Measurements from ENCODE around the gene SCYL2.
"Not testable (repeated sequence)": the region's sequence is repeated elsewhere in the genome, so short reads cannot be mapped to it uniquely, and the experiment has no call there.

SCYL2 gene, protein sequence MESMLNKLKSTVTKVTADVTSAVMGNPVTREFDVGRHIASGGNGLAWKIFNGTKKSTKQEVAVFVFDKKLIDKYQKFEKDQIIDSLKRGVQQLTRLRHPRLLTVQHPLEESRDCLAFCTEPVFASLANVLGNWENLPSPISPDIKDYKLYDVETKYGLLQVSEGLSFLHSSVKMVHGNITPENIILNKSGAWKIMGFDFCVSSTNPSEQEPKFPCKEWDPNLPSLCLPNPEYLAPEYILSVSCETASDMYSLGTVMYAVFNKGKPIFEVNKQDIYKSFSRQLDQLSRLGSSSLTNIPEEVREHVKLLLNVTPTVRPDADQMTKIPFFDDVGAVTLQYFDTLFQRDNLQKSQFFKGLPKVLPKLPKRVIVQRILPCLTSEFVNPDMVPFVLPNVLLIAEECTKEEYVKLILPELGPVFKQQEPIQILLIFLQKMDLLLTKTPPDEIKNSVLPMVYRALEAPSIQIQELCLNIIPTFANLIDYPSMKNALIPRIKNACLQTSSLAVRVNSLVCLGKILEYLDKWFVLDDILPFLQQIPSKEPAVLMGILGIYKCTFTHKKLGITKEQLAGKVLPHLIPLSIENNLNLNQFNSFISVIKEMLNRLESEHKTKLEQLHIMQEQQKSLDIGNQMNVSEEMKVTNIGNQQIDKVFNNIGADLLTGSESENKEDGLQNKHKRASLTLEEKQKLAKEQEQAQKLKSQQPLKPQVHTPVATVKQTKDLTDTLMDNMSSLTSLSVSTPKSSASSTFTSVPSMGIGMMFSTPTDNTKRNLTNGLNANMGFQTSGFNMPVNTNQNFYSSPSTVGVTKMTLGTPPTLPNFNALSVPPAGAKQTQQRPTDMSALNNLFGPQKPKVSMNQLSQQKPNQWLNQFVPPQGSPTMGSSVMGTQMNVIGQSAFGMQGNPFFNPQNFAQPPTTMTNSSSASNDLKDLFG

GRCh38 chr12:100266835-100267602 is at the start of gene SCYL2, which contains the start of gene DEPDC4:
Gene SCYL2 (plus strand): TSS chr12:100267177. CDS start chr12:100282971, 15,794 bp downstream.
Gene DEPDC4 (minus strand): TSS chr12:100267079. CDS start chr12:100267076, 3 bp downstream.
- FAIRE-seq: peak; percentile 80

DNA sequence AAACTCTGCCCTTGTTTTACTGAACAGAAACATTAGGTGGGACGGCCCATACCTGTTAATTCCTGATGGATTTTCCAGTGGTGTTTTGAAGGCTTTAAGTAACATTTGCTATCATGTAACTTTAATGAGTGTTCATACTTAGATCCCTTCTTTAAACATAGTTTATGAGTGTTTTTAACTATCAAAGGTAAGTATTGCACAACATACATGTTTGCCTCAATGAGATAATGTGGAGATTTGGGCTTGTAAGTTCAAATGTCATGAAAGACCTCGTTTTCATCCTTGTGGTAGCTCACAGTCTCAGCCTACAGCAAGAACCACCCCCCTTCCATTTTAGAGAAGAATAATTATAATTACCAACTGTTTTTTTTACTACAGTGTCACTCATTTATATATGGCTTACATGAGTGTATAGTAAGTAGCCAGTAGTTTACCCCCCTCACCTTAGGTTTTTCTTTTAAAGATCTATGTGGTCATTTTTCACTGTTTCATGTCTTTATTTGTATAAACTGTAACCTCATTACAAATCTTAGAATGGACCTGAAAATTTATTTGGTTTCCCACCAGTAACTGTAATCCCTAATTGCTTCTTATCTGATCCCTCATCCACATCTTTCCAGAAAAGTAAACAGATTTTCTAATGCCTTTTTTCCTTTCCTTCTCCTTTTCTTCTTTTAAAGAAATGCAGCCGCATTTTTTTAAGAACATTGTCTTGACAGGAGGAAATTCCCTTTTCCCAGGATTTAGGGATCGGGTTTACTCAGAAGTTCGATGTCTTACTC is 47.5 kb upstream of the SCYL2 start:
- no peak for FAIRE-seq

GRCh38 chr12:100221523-100221922 is 45.5 kb upstream of the SCYL2 start:
- FAIRE-seq: no peak

DNA sequence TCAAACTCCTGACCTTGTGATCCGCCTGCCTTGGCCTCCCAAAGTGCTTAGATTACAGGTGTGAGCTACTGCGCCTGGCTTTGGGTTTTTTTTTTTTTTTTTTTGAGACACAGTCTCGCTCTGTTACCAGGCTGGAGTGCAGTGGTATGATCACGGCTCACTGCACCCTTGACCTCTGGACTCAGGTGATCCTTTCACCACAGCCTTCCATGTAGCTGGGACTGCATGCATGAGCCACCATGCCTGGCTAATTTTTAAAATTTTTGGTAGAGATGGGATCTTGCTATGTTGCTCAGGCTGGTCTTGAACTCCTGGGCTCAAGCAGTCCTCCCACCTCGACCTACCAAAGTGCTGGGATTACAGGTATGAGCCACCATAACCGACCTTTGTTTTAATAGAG is 44.8 kb upstream of the SCYL2 start:
- not testable (repeated sequence) for FAIRE-seq

- no peak for FAIRE-seq
Measured at GRCh38 chr12:100225491-100225890, 41.5 kb upstream of the SCYL2 start.

DNA sequence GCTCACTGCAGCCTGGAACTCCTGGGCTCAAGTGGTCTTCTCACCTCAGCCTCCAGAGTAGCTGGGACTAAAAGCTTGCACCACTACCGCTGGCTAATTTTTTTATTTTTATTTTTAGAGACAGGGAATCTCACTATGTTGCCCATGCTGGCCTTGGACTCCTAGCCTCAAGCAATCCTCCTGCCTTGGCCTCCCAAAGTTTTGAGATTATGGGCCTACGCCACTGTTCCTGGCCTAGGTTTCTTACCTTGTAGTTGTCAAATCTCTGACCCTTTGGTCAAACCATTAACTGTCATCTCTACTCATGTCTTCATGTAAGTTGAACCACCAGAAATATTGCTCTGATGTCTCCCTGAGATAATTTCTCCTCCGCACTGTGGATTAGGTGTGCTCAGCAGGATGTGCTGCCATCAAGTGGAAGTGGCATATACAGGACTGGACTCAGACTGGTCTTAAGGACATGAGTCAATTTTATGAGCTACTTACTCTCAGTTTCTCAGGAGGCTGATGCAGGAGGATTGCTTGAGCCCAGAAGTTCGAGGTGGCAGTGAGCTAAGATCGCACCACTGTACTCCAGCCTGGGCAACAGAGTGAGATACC is 37.8 kb upstream of the SCYL2 start:
- no peak for FAIRE-seq

DNA sequence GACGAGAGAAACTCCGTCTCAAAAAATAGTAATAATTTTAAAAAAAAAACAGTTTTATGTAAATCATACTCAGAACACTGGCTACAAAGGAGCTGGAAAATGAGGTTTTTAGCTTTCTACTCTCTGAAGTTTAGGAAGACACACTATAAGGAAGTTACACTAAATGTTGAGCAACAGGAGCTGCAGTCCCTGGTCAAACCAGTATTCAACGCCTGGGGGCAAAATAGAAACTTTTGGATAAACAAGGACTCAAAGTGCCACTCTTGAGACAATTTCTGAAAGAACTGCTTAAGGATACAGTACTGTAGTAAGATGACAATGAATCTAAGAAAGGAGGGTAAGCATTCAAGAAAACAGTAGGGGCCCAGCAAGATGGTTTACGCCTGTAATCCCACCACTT is 37.1 kb upstream of the SCYL2 start:
- no peak for FAIRE-seq

DNA sequence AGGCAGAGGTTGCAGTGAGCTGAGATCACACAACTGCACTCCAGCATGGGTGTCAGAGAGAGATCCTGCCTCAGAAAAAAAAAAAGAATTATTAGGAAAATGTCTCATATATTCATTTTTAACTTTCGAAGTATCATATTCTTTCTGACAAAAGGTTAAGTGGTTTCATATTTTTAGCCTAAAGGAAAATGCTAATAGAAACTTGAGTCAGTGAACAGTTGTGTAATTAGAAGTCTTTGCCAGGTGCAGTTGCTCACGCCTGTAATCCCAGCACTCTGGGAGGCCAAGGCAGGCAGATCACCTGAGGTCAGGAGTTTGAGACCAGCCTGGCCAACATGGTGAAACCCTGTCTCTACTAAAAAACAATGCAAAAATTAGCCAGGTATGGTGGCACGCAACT is 35.1 kb upstream of the SCYL2 start:
- FAIRE-seq: not testable (repeated sequence)

GRCh38 chr12:100234166-100234565 is 32.8 kb upstream of the SCYL2 start:
- no peak for FAIRE-seq

DNA sequence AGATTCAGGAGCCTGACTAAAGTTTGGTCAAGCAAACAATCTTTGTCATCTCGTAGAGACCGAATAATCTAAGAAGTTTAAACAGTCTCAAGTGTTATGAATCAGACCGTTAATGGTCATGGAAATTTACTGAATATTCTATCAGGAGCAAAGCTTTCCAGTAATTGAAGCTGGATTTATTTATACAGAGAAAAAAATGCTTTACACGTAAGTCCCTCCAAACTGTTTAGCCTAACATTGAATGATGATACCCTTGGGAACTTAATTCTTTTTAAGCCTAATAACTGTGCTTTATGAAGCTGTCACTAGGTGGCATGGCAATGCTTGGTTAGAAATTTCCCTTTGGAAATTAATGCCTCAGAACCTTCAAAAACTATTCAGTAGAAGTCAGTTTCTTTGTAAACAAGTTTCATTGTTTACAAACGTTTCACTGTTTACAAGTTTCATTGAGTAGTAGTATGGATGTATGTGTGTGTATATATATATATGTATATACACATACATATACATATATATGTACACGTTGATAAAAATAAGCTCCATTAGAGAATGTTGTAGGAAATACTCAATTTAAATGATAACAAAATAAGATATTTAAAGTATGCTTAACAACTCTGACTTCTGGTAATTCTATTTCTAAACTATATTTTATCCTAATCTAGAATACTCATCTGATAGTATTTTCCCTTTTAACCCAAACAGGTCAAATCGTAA is 32.2 kb upstream of the SCYL2 start:
- FAIRE-seq: peak; percentile 79

- FAIRE-seq: no peak
Measured at GRCh38 chr12:100238801-100239200, 28.2 kb upstream of the SCYL2 start.

DNA sequence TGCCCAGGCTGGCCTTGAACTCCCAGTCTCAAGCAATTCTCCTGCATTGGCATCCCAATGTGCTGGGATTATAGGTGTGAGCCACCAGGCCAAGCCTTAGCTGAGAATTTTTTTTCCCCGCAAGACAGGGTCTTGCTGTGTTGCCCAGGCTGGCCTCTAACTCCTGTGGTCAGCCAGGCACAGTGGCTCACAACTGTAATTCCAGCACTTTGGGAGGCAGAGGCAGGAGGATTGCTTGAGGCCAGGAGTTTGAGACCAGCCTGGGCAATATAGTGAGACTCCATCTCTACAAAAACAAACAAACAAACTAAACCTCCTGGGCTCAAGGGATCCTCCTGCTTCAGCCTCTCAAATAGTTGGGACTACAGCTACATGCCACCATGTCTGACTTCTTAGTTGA is 27.4 kb upstream of the SCYL2 start:
- FAIRE-seq: no peak

GRCh38 chr12:100243137-100243536 is 23.8 kb upstream of the SCYL2 start:
- FAIRE-seq: no peak

GRCh38 chr12:100247765-100248164 is 19.2 kb upstream of the SCYL2 start:
- FAIRE-seq: no peak

GRCh38 chr12:100248886-100249285 is 18.1 kb upstream of the SCYL2 start:
- no peak for FAIRE-seq

DNA sequence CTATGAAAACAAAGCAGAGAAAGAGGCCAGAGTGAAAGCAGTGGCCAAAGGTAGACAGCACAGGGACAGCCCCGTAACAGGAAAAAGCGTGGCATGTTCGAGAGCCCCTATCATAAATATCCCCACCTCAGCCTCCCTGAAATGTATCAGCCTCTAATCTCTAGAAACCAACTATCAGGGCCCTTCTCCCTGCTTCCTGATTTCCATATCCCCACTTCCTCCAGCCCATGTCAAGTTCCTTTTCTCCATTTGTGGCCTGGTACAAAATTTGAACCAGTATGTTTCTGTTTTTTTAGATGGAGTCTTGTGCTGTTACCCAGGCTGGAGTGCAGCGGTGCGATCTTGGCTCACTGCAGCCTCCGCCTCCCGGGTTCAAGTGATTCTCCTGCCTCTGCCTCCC is 17.0 kb upstream of the SCYL2 start:
- no peak for FAIRE-seq

GRCh38 chr12:100251917-100252316 is 15.1 kb upstream of the SCYL2 start:
- FAIRE-seq: no peak

- FAIRE-seq: no peak
Measured at GRCh38 chr12:100253437-100253836, 13.5 kb upstream of the SCYL2 start.

DNA sequence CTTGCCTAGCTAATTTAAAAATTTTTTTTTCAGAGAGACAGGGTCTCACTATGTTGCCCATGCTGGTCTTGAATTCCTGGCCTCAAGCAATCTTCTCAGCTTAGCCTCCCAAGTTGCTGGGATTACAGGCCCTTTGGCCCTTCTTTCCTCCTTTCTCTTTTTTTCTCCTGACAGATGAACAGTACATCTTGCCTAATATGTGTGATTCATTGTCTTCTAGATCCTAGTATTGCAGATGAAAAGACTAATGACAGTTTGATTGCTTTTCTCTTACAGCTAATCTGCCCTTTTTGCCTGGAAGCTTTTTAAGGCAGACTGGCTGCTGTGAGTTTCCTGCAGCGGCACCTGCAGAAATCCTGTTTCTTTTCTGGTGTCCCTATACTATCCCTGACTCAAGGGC is 12.1 kb upstream of the SCYL2 start:
- no peak for FAIRE-seq

DNA sequence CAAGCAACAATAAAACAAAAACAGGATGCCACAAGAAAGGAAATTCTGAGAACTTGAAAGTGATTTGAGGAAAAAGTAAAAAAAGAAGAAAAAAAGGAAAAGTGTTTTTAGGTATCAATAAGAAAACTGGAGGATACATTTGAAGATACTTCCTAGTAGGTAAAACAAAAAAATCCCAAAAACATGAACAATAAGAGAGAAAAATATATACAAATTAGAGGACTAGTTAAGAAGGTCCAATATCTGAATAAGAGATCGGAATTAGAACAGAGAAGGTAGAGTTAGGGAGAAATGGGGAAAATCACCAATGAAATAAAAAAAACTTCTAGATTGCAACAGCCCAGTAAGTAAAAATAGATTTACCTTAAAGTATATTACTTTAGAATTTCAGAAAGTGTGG is 8.8 kb upstream of the SCYL2 start:
- FAIRE-seq: no peak

DNA sequence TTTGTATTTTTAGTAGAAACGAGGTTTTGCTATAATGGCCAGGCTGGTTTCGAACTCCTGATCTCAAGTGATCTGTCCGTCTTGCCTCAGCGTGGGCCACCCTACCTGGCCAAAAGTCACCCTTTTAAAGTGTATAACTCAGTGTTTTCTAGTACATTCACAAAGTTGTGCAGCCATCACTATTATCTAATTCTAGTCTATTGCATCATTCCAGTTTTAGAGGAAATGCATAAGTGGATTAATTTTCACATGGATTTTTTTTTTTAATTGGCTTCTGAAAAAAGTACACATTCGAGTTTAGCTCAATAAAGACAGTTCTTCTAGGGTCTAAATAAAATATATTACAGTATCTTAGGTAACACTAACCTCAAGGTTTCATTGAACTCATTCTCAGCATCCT is 3.8 kb upstream of the SCYL2 start:
- FAIRE-seq: no peak

Data from endometrium (tissue), 2 donors.